Muscle of leg (tissue), 11 donors: ENCODE data around the gene PAK2. TPM values are rescaled to one million over a fixed set of nuclear protein-coding genes. Genes with fewer than 3 reads are reported as not detected.

Experiments used
- DNase-seq: peaks from one replicate; pipeline ENCODE4 v3.0.0; 2013
- H3K27ac ChIP-seq: one replicate; pipeline ENCODE4 v1.5.1; 2013; ENCODE audit warnings: mild to moderate bottlenecking, low read length, control low read depth
- H3K27me3 ChIP-seq: one replicate; pipeline ENCODE4 v1.6.1; 2013; ENCODE audit warnings: low read length; ENCODE audit not compliant: control insufficient read depth, insufficient read depth
- H3K36me3 ChIP-seq: one replicate; pipeline ENCODE4 v1.6.1; 2013; ENCODE audit warnings: low read length; ENCODE audit not compliant: control insufficient read depth, insufficient read depth
- H3K4me1 ChIP-seq: one replicate; pipeline ENCODE4 v1.6.1; 2013; ENCODE audit warnings: low read length; ENCODE audit not compliant: control insufficient read depth, insufficient read depth
- H3K4me3 ChIP-seq: one replicate; pipeline ENCODE4 v1.5.1; 2013; ENCODE audit warnings: low read length, control low read depth
- H3K9me3 ChIP-seq: replicated peaks from 2 replicates; pipeline ENCODE4 v1.6.1; 2013; ENCODE audit warnings: low read depth, low read length; ENCODE audit not compliant: control insufficient read depth
- WGBS: methylation state at CpG from one replicate; pipeline ENCODE4 v1.1.5; 2013; ENCODE audit warnings: missing lambda C conversion rate; ENCODE audit not compliant: insufficient coverage; 5-methylcytosine and 5-hydroxymethylcytosine counted together
- polyA plus RNA-seq, 8 donors: library from polyadenylated mRNA; unstranded; fragments of 120-200 nt; gene quantifications; one replicate each; pipeline versions ENCODE4 v1.2.1 to v1.2.3, GENCODE V29; 2013; ENCODE audit warnings: inconsistent platforms in 1 of 8, low replicate concordance in 1 of 8; ENCODE audit not compliant: insufficient read length in 8 of 8, insufficient read depth in 1 of 8
- total RNA-seq: library from RNA; stranded (reverse); fragments of 120-200 nt; gene quantifications from one replicate; pipeline ENCODE4 v1.2.4, GENCODE V29; 2013

The PAK2 gene
- total and polyA plus RNA-seq, 9 donors: 23.7 to 63.9 (median 51.1) TPM

DNA sequence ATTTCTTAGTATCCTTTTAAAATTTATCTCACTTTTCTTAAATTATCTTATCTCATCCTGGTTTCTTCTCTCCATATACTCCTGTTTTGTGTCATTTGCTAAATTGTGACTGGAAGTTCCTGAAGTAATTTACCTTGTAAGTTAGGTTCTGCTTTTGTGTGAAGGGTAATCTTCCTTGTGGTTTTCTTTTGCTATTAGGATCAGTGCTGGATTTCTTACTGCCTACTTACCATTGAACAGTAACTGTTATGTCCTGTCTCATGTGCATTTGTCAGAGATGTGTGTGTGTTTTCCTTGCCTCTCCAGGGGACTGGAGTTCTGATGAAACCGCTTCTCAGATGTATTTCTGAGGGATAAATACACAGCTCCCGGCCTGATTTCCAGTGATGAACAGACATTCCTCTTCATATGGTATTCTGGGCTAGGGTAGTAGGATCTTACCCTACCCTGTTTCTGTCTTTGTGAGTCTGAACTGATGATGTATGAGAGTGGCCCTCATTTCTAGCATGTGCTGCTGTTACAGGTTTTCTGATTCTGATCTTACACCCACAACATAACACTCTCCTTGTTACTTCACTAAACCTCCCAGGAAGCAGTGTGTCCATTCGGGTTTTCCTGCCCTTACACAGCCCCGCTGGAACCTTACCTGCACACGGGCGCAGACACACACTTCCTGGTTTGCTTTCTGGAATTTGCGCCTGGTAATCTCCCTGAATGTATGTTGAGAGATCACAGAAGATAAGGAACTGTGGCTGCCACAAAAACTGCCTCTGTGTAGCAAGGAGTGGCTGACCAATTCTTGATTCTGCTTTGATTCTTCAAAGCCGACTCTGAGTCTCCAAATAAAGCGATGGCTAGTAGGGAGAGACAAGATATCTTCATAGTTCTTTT, 14.7 kb downstream of the PAK2 start:
- H3K9me3 ChIP-seq: peaks cover 2% of the 10 kb centered on the region
- H3K27me3 ChIP-seq: no peaks in the 10 kb centered on the region
- 100% methylated on average over 3 of the region's 9 CpGs for WGBS
- H3K27ac ChIP-seq: no peak overlapping the region
- DNase-seq: no peak
- H3K4me1 ChIP-seq: no peaks in the 10 kb centered on the region
- H3K4me3 ChIP-seq: no peak overlapping the region
- peaks cover 6% of the 10 kb centered on the region for H3K36me3 ChIP-seq

DNA sequence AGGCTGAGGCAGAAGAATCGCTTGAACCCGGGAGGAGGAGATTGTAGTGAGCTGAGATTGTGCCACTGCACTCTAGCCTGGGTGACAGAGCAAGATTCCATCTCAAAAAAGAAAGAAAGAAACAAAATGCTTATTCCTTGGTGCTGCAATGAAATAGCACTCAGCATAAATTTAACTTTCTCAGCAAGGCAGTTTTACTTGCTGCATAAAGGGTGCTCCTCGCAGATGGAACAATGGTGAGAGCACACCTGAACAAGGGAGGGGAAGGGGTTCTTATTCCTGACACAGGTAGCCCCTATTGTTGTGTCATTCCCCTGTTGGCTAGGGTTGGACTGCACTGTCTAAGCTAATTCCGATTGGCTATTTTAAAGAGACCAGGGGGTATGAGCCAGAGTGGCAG, 17.1 kb downstream of the PAK2 start:
- peaks cover 2% of the 10 kb centered on the region for H3K9me3 ChIP-seq

DNA sequence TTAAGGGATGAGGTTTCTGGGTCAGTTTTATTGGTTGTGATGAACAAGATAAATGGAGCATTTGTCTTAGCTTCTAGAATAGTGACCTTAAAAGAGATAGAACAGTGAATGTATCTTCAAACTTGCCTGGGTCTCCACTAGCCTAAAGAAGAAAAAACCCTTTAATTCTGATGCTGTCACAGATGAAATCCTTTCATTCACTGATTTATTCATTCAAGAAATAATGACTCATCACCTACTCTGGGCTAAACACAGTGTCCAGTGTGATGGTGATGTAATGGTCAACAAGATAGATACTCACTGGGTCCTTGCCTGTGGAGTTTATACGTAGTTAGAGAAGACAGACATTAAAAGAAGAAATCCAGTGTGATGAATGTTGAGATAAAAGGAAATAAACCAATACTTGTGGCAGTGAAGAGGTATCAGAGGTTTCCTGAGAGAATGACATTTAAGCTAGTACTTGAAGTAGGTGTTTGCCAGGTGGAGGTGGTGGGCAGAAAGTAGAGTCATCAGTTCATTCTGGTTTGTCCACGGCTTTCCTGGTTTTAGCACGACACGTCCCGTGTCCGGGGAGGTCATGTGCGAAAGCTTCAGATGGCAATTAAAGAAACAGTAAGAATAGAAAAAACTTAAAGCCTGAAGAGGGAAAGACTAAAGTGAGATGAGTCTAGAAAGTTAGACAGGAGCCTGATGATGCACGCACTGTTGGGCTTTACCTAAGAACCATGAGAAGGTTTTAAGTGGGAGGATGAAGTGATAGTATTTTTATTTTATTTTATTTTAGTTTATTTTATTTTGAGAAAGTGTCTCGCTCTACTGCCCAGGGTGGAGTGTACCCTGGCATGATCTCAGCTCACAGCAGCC, 18.5 kb downstream of the PAK2 start:
- Histone ChIP-seq H3K4me1 (no peaks in the 10 kb centered on the region), H3K9me3 (peaks cover 2% of the 10 kb centered on the region), H3K27ac (no peak overlapping the region), H3K36me3 (peaks cover 6% of the 10 kb centered on the region), H3K27me3 (no peaks in the 10 kb centered on the region), H3K4me3 (no peak overlapping the region)
- WGBS: 91% methylated on average over 8 of the region's 9 CpGs
- no peak for DNase-seq

More for the DNA sequence above, 17.1 kb downstream of the PAK2 start:
- WGBS: 100% methylated on average over 4 of the region's 4 CpGs
- DNase-seq: no peak
- H3K27ac ChIP-seq: no peak overlapping the region
- H3K4me1 ChIP-seq: no peaks in the 10 kb centered on the region
- no peak overlapping the region for H3K4me3 ChIP-seq
- no peaks in the 10 kb centered on the region for H3K27me3 ChIP-seq
- H3K36me3 ChIP-seq: peaks cover 6% of the 10 kb centered on the region

DNA sequence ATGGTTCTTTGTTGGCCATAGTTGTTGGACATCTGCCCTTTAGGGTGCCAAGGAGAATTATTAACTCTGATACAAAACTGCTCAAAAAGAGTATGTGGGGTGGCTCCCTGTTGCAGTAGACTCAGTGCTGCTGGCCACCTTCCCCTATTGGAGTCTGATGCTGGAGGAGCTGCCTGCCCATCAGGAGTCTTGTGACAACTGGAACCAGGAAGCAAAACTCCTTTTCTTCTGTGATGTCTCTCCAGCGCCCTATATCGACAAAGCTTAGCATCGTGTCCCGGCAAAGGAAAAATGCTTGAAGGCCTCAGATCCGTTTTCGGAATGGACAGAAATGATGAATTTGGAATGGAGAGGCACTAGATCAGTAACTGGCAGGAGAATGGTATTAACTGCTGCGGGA, 23.5 kb downstream of the PAK2 start:
- Histone ChIP-seq H3K9me3 (no peaks in the 10 kb centered on the region), H3K36me3 (no peaks in the 10 kb centered on the region), H3K4me1 (no peaks in the 10 kb centered on the region), H3K4me3 (no peak overlapping the region), H3K27ac (no peak overlapping the region), H3K27me3 (no peaks in the 10 kb centered on the region)
- WGBS: 92% methylated on average over 7 of the region's 7 CpGs
- no peak for DNase-seq

DNA sequence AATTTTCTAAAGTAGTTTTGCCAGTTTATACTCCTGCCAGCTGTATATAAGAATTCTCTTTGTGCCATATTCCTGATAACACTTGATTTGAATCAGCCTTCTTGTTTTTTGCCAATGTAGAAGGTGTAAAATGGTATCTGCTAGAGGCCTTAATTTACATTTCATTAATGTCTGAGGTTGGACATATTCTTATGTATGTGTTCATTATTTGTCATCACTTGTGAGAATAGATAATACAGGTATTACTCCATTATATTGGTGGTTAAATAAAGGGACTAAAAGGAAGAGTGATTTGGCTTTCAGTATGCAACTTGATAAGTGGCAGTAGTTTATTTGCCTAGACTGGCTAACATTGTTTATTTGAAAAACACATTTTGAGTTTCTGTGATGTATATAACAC, 25.8 kb downstream of the PAK2 start:
- Histone ChIP-seq H3K4me1 (no peaks in the 10 kb centered on the region), H3K36me3 (peaks cover 5% of the 10 kb centered on the region), H3K4me3 (no peak overlapping the region), H3K27ac (no peak overlapping the region), H3K27me3 (no peaks in the 10 kb centered on the region), H3K9me3 (no peaks in the 10 kb centered on the region)
- DNase-seq: no peak

- Histone ChIP-seq H3K36me3 (peaks cover 5% of the 10 kb centered on the region), H3K4me1 (no peaks in the 10 kb centered on the region), H3K9me3 (no peaks in the 10 kb centered on the region), H3K4me3 (no peak overlapping the region), H3K27me3 (no peaks in the 10 kb centered on the region), H3K27ac (no peak overlapping the region)
- no CpG with 5 or more reads among the region's 1 CpG for WGBS
- no peak for DNase-seq
Observed at GRCh38 chr3:196771067-196771466, 31.4 kb downstream of the PAK2 start.

DNA sequence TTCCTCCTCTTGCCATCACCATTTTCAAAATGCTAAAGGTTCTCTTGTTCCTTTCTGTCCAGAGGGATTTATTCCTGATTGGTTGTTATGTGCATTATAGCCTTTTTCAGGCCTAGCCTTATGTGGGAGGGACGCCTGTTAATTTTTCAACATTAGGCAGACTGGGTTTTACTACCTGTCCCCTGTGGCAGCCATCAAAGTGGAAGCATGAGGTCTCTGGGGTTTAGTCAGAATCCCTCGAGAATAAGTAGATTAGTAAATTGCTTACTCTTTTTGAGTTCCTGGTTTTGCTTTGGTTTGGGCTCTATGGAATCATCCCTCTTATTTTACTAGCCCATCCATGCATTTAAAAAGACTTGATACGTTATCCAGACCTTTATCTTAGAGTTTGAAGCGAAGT, 32.4 kb downstream of the PAK2 start:
- H3K4me3 ChIP-seq: no peak overlapping the region
- H3K27ac ChIP-seq: no peak overlapping the region
- peaks cover 5% of the 10 kb centered on the region for H3K36me3 ChIP-seq
- H3K9me3 ChIP-seq: no peaks in the 10 kb centered on the region
- 80% methylated on average over 1 of the region's 4 CpGs for WGBS
- H3K4me1 ChIP-seq: no peaks in the 10 kb centered on the region
- DNase-seq: no peak
- H3K27me3 ChIP-seq: no peaks in the 10 kb centered on the region

DNA sequence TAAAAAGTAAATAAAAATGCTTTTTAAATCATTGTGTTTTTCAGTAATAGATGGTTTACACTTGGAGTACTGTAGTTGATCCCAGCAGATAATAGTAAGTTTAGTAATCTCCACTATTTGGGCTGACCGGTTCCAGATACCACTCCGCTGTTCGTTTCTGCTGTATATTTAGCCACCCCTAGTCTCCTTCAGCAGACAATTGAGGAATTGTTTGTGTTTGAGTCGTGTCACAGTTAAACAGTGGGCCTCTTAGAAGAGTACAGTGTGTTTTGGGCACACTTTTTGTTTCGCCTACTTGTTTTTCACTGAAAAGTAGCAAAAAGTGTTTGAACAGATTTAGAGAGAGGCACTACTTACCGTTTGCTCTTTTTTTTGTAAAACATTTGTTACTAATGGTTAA, 33.2 kb downstream of the PAK2 start:
- H3K27me3 ChIP-seq: no peaks in the 10 kb centered on the region

GRCh38 chr3:196774191-196774820, 34.6 kb downstream of the PAK2 start:
- H3K4me3 ChIP-seq: no peak overlapping the region
- WGBS: 67% methylated on average over 1 of the region's 5 CpGs
- no peaks in the 10 kb centered on the region for H3K9me3 ChIP-seq
- H3K4me1 ChIP-seq: no peaks in the 10 kb centered on the region
- H3K36me3 ChIP-seq: no peaks in the 10 kb centered on the region
- DNase-seq: no peak
- H3K27me3 ChIP-seq: no peaks in the 10 kb centered on the region
- H3K27ac ChIP-seq: no peak overlapping the region

More for the DNA sequence above, 33.2 kb downstream of the PAK2 start:
- no peaks in the 10 kb centered on the region for H3K9me3 ChIP-seq
- DNase-seq: no peak
- H3K27ac ChIP-seq: no peak overlapping the region
- peaks cover 5% of the 10 kb centered on the region for H3K36me3 ChIP-seq
- no peak overlapping the region for H3K4me3 ChIP-seq
- H3K4me1 ChIP-seq: no peaks in the 10 kb centered on the region
- WGBS: no CpG with 5 or more reads among the region's 6 CpGs

DNA sequence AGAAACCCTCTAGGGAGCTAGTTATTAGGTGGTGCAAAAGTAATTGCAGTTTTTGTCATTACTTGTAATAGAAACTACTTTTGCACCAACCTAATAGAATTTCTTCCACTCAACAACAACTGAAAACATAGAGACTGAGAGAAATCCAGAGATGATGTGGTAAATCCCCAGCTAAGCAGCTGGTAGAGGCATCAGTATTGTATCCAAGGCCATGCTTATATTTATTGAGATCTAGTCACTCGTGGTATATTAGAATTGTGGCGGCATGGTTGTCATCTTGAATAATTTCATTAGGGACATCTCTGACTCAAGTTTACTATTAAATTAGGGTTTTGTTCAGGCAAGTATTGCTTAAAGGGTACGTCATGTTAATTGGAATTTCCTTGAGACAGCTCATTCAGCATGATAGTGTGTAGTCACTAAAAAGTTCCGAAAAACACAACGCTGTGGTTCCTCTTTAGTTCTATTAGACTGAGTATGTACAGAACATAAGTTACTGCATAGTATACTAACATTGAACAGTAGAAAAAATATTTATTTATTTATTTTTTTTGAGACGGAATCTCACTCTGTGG, 35.3 kb downstream of the PAK2 start:
- H3K4me3 ChIP-seq: no peak overlapping the region
- no peaks in the 10 kb centered on the region for H3K27me3 ChIP-seq
- no CpG with 5 or more reads among the region's 6 CpGs for WGBS
- peaks cover 2% of the 10 kb centered on the region for H3K36me3 ChIP-seq
- H3K27ac ChIP-seq: no peak overlapping the region
- no peaks in the 10 kb centered on the region for H3K4me1 ChIP-seq
- H3K9me3 ChIP-seq: peaks cover 2% of the 10 kb centered on the region
- no peak for DNase-seq
